IPS-NIHi11 (cell line): ENCODE data around the gene GPR173.
A peak's percentile ranks its signal among the peaks of the same experiment; 100 is the strongest.

Source experiments
- DNase-seq: peaks from one replicate; pipeline ENCODE4 v3.0.0; 2012; ENCODE audit warnings: mixed read lengths, low spot score

Gene GPR173

GRCh38 chrX:53089224-53089842 is 40.7 kb downstream of the GPR173 start:
- no peak for DNase-seq

DNA sequence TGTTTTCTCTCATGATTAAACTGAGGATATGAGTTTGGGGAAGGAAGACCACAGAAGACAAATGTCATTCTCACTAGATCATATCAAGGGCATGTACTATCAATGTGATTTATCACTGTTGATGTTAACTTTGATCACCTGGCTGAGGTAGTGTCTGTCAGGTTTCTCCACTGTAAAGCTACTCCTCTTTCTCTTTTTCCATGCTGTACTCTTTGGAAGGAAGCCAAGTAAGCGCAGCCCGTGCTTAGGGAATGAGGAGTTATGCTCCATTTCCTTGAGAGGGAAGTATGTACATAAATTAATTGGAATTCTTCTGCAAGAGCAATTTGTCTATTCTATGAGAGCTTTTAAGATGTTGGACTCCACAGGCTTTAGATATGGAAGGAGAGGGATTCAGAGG is 41.3 kb downstream of the GPR173 start:
- DNase-seq: no peak

DNA sequence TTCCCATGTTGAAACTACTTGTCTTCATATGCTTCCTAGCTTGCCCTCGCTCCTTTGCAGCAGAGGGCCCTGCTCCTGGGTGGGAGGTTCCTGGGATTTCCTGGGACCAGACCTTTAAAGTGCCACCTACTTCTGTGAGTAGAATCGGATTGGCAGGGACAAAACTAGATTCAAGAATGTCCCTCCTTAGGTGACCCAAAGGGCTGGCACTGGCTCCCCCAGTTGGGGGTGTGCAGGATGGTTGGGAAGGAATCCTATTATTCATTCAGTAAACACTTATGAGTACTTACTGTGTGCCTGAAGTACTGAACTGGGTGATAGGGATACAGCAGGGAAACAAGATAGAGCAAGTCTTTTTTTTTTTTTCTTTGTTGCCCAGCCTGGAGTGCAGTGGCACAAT is 42.8 kb downstream of the GPR173 start:
- DNase-seq: no peak

DNA sequence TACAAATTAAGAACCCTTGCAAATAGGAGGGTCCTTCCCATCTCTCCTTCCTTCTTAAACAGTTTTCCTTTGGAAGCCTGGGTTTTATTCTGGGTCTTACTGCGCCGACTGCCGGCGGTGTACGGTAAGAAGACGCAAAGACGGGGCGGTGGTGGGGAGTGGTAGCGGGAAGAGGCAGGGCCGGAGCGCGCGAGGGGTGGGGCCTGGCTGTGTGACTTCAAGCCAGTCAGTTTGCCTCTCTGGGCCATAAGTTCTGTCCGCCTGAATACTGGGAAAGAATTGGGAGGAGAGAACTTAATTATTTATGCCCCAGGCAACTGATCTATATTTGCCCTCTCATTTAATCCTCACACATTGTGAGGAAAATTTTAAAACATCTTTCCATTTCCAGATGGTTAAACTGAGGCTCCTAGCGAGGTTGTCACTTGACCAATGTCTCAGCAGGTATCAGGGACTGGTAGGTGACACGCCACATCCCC is 44.6 kb downstream of the GPR173 start:
- peak; percentile 36 for DNase-seq

- peak; percentile 80 for DNase-seq
Observed at GRCh38 chrX:53093748-53094581, 45.4 kb downstream of the GPR173 start, which contains the start of gene KANTR. Gene KANTR (plus strand): TSS chrX:53094142. CDS start chrX:53124273, 30,131 bp downstream.

- no peak for DNase-seq
Observed at GRCh38 chrX:53094582-53094905, 46.0 kb downstream of the GPR173 start.

DNA sequence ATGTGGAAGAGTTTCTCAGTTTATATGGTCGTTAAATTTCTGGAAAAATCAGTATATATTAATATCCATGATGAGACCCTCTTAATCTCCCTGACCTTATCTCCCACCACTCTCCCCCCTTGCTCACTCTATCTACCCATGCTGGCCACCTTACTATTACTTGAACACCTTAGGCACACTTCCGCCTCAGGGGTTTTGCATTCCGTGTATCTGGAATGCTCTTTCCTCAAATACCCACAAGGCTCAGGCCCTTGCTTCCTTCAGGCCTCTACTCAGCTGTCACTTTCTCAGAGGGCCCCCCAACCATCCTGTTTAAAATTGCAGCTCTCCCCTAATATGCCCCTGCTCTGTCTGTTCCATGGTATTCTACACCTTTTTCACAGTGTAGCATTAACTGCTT is 47.2 kb downstream of the GPR173 start:
- no peak for DNase-seq

GRCh38 chrX:53114864-53115549 is 66.4 kb downstream of the GPR173 start:
- DNase-seq: no peak

GRCh38 chrX:53115550-53115874 is 66.9 kb downstream of the GPR173 start:
- DNase-seq: no peak

- no peak for DNase-seq
Observed at GRCh38 chrX:53116101-53116500, 67.5 kb downstream of the GPR173 start.

- no peak for DNase-seq
Observed at GRCh38 chrX:53122013-53122412, 73.4 kb downstream of the GPR173 start.

- DNase-seq: no peak
Observed at GRCh38 chrX:53125506-53125905, 76.9 kb downstream of the GPR173 start.

DNA sequence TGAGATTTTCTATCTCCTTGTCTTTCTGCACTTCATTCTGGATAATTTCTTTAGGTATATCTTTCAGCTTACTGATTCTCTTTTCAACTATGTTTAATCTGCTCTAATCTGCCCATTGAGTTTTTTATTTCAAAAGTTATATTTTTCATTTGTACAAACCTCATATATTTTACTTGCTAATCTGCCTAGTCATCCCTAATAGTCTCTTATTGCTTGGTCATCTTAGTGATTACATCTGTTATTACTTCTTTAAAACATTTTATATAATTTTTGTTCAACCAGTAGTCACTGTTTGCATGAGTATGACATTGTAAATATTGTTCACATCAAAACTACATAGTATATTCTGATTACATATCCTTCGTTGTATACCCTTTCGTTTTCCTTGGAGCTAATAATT is 77.8 kb downstream of the GPR173 start:
- DNase-seq: no peak

DNA sequence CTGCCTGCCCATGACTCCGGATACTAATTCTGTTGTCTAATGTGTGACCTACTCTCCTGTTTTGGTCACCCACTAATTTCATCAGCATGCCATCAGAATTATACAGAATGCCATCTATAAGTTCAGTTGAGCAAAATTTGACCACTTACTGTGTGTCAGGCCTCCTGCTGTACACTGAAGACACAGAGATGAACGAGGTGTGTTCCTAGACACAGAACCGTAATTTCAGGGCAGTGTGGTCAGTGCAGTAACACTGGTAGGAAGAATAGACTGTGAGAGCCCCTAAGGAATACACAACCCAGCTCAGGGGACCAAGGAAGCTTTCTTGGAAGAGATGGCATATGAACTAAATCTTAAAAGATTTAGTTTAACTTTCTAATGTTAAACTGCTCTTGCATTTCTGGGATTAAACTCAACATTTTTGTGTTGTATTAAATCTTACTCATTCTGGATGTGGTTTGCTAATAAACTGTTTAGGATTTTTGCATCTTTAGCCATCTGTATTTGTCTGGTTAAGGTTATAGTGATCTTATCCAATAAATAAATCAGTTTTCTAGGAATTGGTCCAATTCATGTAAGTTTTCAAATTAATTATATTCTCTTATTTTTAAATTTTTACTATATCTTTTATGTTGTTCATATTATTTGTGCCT is 79.6 kb downstream of the GPR173 start:
- DNase-seq: no peak
